A673 (cell line): ENCODE measurements around the gene POU3F1.

Source experiments
- EZH2 ChIP-seq: fragments of 200-600 bp; sonication (generic); IDR thresholded peaks from 2 replicates; pipeline ENCODE4 v1.6.1; 2017; ENCODE audit warnings: borderline replicate concordance, low read depth, mild to moderate bottlenecking, mixed read lengths, antibody characterized with exemption, low read length; ENCODE audit not compliant: poor library complexity, severe bottlenecking
- TF ChIP-seq, protein P1 (sequence below): fragments of 300-800, 200-600 bp; sonication (generic); conservative IDR thresholded peaks from 2 replicates; pipeline ENCODE4 v1.5.1; 2017; ENCODE audit warnings: low read depth, mild to moderate bottlenecking, antibody characterized with exemption, low read length, moderate library complexity, mixed read lengths

- TF ChIP-seq EZH2: no peak
- TF ChIP-seq, protein P1, sequence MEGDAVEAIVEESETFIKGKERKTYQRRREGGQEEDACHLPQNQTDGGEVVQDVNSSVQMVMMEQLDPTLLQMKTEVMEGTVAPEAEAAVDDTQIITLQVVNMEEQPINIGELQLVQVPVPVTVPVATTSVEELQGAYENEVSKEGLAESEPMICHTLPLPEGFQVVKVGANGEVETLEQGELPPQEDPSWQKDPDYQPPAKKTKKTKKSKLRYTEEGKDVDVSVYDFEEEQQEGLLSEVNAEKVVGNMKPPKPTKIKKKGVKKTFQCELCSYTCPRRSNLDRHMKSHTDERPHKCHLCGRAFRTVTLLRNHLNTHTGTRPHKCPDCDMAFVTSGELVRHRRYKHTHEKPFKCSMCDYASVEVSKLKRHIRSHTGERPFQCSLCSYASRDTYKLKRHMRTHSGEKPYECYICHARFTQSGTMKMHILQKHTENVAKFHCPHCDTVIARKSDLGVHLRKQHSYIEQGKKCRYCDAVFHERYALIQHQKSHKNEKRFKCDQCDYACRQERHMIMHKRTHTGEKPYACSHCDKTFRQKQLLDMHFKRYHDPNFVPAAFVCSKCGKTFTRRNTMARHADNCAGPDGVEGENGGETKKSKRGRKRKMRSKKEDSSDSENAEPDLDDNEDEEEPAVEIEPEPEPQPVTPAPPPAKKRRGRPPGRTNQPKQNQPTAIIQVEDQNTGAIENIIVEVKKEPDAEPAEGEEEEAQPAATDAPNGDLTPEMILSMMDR: no peak
Observed at GRCh38 chr1:38020396-38020795, 26.2 kb downstream of the POU3F1 start.
